Ascending aorta (tissue), 2 donors: ENCODE data around the gene EPB41L5. TPM values are rescaled to one million over a fixed set of nuclear protein-coding genes. Genes with fewer than 3 reads are reported as not detected.

Source experiments
- DNase-seq, 2 donors: peaks; one replicate each; pipeline ENCODE4 v3.0.0-alpha.2; 2019; ENCODE audit warnings: low spot score in 2 of 2
- H3K27ac ChIP-seq, 2 donors: fragments of 200-600 bp; sonication (generic); one replicate each; pipeline ENCODE4 v1.5.1; 2016 to 2017; ENCODE audit warnings: mild to moderate bottlenecking in 1 of 2
- H3K27me3 ChIP-seq: fragments of 200-600 bp; sonication (generic); one replicate; pipeline ENCODE4 v1.5.1; 2017
- H3K36me3 ChIP-seq, 2 donors: fragments of 200-600 bp; sonication (generic); one replicate each; pipeline ENCODE4 v1.5.1; 2016
- H3K4me1 ChIP-seq, 2 donors: fragments of 200-600 bp; sonication (generic); one replicate each; pipeline ENCODE4 v1.5.1; 2016 to 2017; ENCODE audit warnings: mild to moderate bottlenecking in 1 of 2
- H3K4me3 ChIP-seq, 2 donors: fragments of 200-600 bp; sonication (generic); one replicate each; pipeline ENCODE4 v1.5.1; 2016 to 2017; ENCODE audit warnings: mild to moderate bottlenecking in 1 of 2
- H3K9me3 ChIP-seq, 2 donors: fragments of 200-600 bp; sonication (generic); one replicate each; pipeline ENCODE4 v1.5.1; 2016
- CTCF ChIP-seq, 3 experiments: fragments of 200-600 bp in 2 of 3; fragments of 450-650 bp in 1 of 3; sonication (generic) in 2 of 3; IDR thresholded peaks; one replicate each; pipeline ENCODE4 v1.5.1; 2016 to 2019; ENCODE audit warnings: antibody characterized with exemption in 3 of 3, mild to moderate bottlenecking in 1 of 3, moderate library complexity in 1 of 3
- intact Hi-C: fragments of 100-400 bp; cut with DNase I; formaldehyde crosslinking; loops from one replicate; pipeline ENCODE4 v1.15.1; 2023
- total RNA-seq: library from RNA; depleted of rRNA; stranded (reverse); fragments of >200 nt; gene quantifications from one replicate; pipeline ENCODE4 v1.1.0, GENCODE V29; 2016

EPB41L5 gene
- total RNA-seq, 1 donor from 2014 or later = 11.7 TPM

- intact Hi-C loops = no loop called here
- Histone ChIP-seq H3K4me3 (no peak overlapping the region), H3K9me3 (no peaks in the 10 kb centered on the region), H3K4me1 (no peaks in the 10 kb centered on the region), H3K27me3 (no peaks in the 10 kb centered on the region), H3K27ac (no peak overlapping the region), H3K36me3 (peaks cover 0 to 21% of the 10 kb centered on the region in 2 donors)
- DNase-seq = no peak
- no peak for TF ChIP-seq CTCF (IDR thresholded peaks at IDR 0.05)
Observed at GRCh38 chr2:120167272-120167671, 154.4 kb downstream of the EPB41L5 start.

DNA sequence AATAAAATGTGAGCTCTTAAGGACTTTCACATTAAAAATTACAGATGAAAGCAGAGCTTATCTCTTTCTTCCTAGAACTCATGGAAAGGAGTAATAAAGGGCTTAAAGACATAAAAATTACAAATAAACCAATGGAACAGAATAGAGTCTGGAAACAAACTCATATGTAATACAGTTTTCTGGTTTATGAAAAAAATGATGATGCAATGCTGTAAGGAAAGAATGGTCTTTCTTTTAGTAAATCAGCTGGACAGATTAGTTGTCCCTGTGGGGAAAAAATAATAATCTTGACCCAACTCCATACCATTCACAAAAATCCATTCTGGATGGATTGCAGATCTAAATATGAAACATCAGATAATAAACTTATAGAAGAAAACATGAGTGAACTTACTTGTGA lies 156.1 kb downstream of the EPB41L5 start:
- intact Hi-C loops = no loop called here

GRCh38 chr2:120174963-120175581 lies 162.2 kb downstream of the EPB41L5 start:
- Histone ChIP-seq H3K27me3 (no peaks in the 10 kb centered on the region), H3K4me3 (peak overlapping the region; percentile 32 to 35), H3K36me3 (peaks cover 0 to 7% of the 10 kb centered on the region in 2 donors), H3K4me1 (peaks cover 0 to 4% of the 10 kb centered on the region in 2 donors), H3K9me3 (no peaks in the 10 kb centered on the region), H3K27ac (peak overlapping the region; percentile 55 to 70)
- no peak for DNase-seq
- TF ChIP-seq CTCF (IDR thresholded peaks at IDR 0.05) = peak; percentile 48 to 73 (median 70)
- intact Hi-C loops = loop anchor here (2.0 to 10.0 kb wide), 3 partner anchors 220 to 472 kb away; no protein-coding TSS in a partner anchor

More for the DNA sequence above, 156.1 kb downstream of the EPB41L5 start:
- TF ChIP-seq CTCF (IDR thresholded peaks at IDR 0.05) = no peak
- Histone ChIP-seq H3K36me3 (peaks cover 0 to 21% of the 10 kb centered on the region in 2 donors), H3K9me3 (no peaks in the 10 kb centered on the region), H3K4me1 (no peaks in the 10 kb centered on the region), H3K27me3 (no peaks in the 10 kb centered on the region), H3K27ac (no peak overlapping the region), H3K4me3 (no peak overlapping the region)
- no peak for DNase-seq

- H3K27ac ChIP-seq = no peak overlapping the region
Observed at GRCh38 chr2:120176526-120176925, 163.6 kb downstream of the EPB41L5 start.

GRCh38 chr2:120177001-120177621 lies 164.2 kb downstream of the EPB41L5 start:
- peak in 1 of 3 experiments; percentile 18 for TF ChIP-seq CTCF (IDR thresholded peaks at IDR 0.05)
- Histone ChIP-seq H3K36me3 (peaks cover 0 to 8% of the 10 kb centered on the region in 2 donors), H3K9me3 (no peaks in the 10 kb centered on the region), H3K27me3 (no peaks in the 10 kb centered on the region), H3K4me1 (peaks cover 0 to 4% of the 10 kb centered on the region in 2 donors), H3K27ac (no peak overlapping the region), H3K4me3 (peak overlapping the region in 1 of 2 donors; percentile 4)
- peak; percentile 11 to 73 for DNase-seq
- intact Hi-C loops = loop anchor here (10.0 kb wide), 1 partner anchor 222 kb away; no protein-coding TSS in a partner anchor

More at GRCh38 chr2:120176526-120176925, 163.6 kb downstream of the EPB41L5 start:
- Histone ChIP-seq H3K27me3 (no peaks in the 10 kb centered on the region), H3K9me3 (no peaks in the 10 kb centered on the region), H3K36me3 (peaks cover 0 to 8% of the 10 kb centered on the region in 2 donors), H3K4me1 (peaks cover 0 to 4% of the 10 kb centered on the region in 2 donors), H3K4me3 (no peak overlapping the region)
- no peak for DNase-seq
- intact Hi-C loops = loop anchor here (10.0 kb wide), 1 partner anchor 222 kb away; no protein-coding TSS in a partner anchor
- no peak for TF ChIP-seq CTCF (IDR thresholded peaks at IDR 0.05)
